Ishikawa (cell line): ENCODE data around the gene GADL1.

ENCODE experiments used
- CREB1 ChIP-seq: IDR thresholded peaks from 2 replicates; pipeline ENCODE4 v1.6.1; 2012; ENCODE audit warnings: low read depth
- EGR1 ChIP-seq: IDR thresholded peaks from 2 replicates; pipeline ENCODE4 v1.6.1; 2012
- EP300 ChIP-seq: IDR thresholded peaks from 2 replicates; pipeline ENCODE4 v1.6.1; 2012; ENCODE audit warnings: borderline replicate concordance
- MAX ChIP-seq: IDR thresholded peaks from 2 replicates; pipeline ENCODE4 v1.6.1; 2012
- RAD21 ChIP-seq: IDR thresholded peaks from 2 replicates; pipeline ENCODE4 v1.6.1; 2012; ENCODE audit warnings: low read depth
- REST ChIP-seq: IDR thresholded peaks from 2 replicates; pipeline ENCODE4 v1.6.1; 2012; ENCODE audit warnings: low read depth, mild to moderate bottlenecking
- TAF1 ChIP-seq: IDR thresholded peaks from 2 replicates; pipeline ENCODE4 v1.6.1; 2012; ENCODE audit warnings: low read depth, mild to moderate bottlenecking
- YY1 ChIP-seq: IDR thresholded peaks from 2 replicates; pipeline ENCODE4 v1.6.1; 2012; ENCODE audit warnings: low read depth
- ZBTB7A ChIP-seq: IDR thresholded peaks from 2 replicates; pipeline ENCODE4 v1.6.1; 2012; ENCODE audit warnings: low read depth

GRCh38 chr3:30679045-30679444, 215.4 kb downstream of the GADL1 start:
- no peak for TF ChIP-seq MAX
- TF ChIP-seq EGR1 = no peak
- no peak for TF ChIP-seq EP300
- TF ChIP-seq TAF1 = no peak
- TF ChIP-seq ZBTB7A = no peak
- no peak for TF ChIP-seq REST
- no peak for TF ChIP-seq CREB1
- TF ChIP-seq YY1 = no peak
- TF ChIP-seq RAD21 = no peak
